ENCODE measurements around the gene AFMID. TPM values are rescaled to one million over a fixed set of nuclear protein-coding genes. Genes with fewer than 3 reads are reported as not detected.
"Not testable (repeated sequence)": the region's sequence is repeated elsewhere in the genome, so short reads cannot be mapped to it uniquely, and the experiment has no call there.

Gene AFMID
- total RNA-seq, 2 donors from 2014 or later, result 18.8 to 44.0 TPM

DNA sequence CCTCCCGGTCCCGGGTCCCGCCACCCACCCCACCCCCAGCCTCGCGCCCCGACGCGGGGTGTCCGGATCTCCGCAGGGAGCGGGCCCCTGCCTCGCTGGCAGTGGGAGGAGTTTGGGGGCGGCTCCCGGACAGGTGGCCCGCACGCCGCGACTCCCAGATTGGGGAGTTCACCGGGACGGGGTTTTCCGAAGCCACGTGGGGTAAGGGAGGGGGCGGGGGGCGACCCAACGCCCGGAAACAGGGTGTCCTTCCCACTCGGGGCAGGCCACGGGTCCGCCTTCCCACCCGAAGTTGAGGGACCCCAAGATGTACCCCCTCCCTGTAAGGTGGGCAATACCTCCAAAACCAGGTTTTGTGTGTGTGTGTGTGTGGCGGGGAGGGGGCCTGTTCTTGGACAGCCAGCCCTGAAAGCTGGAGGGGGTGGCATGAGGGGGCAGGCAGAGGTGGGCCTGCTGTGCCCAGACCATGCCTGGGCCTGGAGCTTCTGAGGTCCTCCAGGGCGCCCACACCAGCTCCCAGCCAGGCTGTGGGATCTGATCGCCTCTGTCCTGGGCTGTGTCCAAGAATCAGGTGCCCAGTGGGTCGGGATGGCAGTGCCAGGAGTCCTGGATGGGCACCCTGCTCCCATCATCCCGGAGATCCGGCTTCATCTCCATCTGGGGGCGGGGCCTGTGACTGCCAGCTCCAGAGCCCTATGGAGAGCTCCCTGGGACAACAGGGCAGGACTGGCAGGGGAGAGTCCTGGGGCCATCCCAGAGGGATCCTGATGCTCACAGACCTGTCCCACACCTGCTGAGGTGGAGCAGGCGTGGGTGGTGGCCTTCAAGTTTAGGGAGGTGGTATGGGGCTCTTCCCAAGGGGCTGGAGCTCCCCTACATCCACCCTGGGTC, 18.0 kb upstream of the AFMID start:
- peak overlapping the region; percentile 82 for H3K4me3 ChIP-seq
- no peaks in the 10 kb centered on the region for H3K36me3 ChIP-seq
- ATAC-seq (ENCODE audit: insufficient number of reproducible peaks, low FRiP score, low read depth) (no peak), DNase-seq (ENCODE audit: low spot score) (no peak)
- TF ChIP-seq, protein P1, sequence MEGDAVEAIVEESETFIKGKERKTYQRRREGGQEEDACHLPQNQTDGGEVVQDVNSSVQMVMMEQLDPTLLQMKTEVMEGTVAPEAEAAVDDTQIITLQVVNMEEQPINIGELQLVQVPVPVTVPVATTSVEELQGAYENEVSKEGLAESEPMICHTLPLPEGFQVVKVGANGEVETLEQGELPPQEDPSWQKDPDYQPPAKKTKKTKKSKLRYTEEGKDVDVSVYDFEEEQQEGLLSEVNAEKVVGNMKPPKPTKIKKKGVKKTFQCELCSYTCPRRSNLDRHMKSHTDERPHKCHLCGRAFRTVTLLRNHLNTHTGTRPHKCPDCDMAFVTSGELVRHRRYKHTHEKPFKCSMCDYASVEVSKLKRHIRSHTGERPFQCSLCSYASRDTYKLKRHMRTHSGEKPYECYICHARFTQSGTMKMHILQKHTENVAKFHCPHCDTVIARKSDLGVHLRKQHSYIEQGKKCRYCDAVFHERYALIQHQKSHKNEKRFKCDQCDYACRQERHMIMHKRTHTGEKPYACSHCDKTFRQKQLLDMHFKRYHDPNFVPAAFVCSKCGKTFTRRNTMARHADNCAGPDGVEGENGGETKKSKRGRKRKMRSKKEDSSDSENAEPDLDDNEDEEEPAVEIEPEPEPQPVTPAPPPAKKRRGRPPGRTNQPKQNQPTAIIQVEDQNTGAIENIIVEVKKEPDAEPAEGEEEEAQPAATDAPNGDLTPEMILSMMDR (IDR thresholded peaks at IDR 0.05), result no peak
- H3K4me1 ChIP-seq (ENCODE audit: control insufficient read depth in 1 of 2, low read depth in 2 of 2), result peaks cover 18 to 50% of the 10 kb centered on the region in 2 donors
- H3K9me3 ChIP-seq, result no peaks in the 10 kb centered on the region
- H3K27ac ChIP-seq, result peak overlapping the region; percentile 85 to 89
- H3K27me3 ChIP-seq (replicated peaks; ENCODE audit: insufficient read depth), result no peaks in the 10 kb centered on the region

DNA sequence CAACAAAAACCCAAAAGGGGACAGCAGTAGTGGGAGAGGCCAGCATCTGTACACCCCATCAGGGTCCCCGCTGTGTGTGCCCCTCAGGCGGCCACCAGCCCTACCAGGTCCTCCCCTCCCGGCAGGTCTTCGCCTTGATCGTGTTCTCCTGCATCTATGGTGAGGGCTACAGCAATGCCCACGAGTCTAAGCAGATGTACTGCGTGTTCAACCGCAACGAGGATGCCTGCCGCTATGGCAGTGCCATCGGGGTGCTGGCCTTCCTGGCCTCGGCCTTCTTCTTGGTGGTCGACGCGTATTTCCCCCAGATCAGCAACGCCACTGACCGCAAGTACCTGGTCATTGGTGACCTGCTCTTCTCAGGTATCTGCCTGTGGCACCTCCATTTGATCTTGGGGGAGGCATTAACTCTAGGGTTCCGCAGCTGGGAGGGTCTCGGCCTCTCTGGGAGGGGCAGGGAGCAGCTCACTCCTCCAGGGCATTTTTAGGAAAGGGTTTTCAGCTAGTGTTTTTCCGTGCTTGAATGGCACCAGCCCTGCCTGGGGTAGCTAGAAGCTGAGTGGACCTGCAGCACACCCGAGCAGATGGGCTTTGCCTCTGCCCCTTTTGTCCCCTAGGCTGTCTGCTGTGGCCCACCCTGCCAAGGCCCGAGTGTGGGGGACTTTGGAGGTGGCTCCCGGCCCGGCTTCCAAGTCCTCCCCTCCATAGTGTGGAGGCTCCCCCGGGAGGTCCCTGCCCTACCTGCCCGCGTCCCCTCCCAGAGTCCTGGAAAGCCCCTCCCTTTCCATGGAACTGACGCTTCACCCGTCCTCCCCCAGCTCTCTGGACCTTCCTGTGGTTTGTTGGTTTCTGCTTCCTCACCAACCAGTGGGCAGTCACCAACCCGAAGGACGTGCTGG, 16.2 kb upstream of the AFMID start:
- Histone ChIP-seq H3K4me3 (no peak overlapping the region), H3K27me3 (replicated peaks; ENCODE audit: insufficient read depth) (no peaks in the 10 kb centered on the region), H3K36me3 (no peaks in the 10 kb centered on the region), H3K4me1 (ENCODE audit: control insufficient read depth in 1 of 2, low read depth in 2 of 2) (peaks cover 34 to 68% of the 10 kb centered on the region in 2 donors), H3K9me3 (no peaks in the 10 kb centered on the region), H3K27ac (no peak overlapping the region)
- ATAC-seq (ENCODE audit: insufficient number of reproducible peaks, low FRiP score, low read depth), result no peak
- no peak for DNase-seq (ENCODE audit: low spot score)
- TF ChIP-seq, protein P1 (IDR thresholded peaks at IDR 0.05), result no peak

DNA sequence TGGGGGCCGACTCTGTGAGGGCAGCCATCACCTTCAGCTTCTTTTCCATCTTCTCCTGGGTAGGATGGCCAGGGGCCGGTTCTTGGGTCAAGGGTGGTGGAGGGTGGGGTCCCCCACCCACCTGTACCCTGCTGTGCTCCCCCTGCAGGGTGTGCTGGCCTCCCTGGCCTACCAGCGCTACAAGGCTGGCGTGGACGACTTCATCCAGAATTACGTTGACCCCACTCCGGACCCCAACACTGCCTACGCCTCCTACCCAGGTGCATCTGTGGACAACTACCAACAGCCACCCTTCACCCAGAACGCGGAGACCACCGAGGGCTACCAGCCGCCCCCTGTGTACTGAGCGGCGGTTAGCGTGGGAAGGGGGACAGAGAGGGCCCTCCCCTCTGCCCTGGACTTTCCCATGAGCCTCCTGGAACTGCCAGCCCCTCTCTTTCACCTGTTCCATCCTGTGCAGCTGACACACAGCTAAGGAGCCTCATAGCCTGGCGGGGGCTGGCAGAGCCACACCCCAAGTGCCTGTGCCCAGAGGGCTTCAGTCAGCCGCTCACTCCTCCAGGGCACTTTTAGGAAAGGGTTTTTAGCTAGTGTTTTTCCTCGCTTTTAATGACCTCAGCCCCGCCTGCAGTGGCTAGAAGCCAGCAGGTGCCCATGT, 15.4 kb upstream of the AFMID start:
- ATAC-seq (ENCODE audit: insufficient number of reproducible peaks, low FRiP score, low read depth); DNase-seq (ENCODE audit: low spot score); H3K4me3 ChIP-seq; H3K9me3 ChIP-seq; H3K27me3 ChIP-seq (replicated peaks; ENCODE audit: insufficient read depth); H3K36me3 ChIP-seq: not testable (repeated sequence)
- Histone ChIP-seq H3K4me1 (ENCODE audit: control insufficient read depth in 1 of 2, low read depth in 2 of 2) (peaks cover 34 to 76% of the 10 kb centered on the region in 2 donors), H3K27ac (peak overlapping the region; percentile 67 to 85)

DNA sequence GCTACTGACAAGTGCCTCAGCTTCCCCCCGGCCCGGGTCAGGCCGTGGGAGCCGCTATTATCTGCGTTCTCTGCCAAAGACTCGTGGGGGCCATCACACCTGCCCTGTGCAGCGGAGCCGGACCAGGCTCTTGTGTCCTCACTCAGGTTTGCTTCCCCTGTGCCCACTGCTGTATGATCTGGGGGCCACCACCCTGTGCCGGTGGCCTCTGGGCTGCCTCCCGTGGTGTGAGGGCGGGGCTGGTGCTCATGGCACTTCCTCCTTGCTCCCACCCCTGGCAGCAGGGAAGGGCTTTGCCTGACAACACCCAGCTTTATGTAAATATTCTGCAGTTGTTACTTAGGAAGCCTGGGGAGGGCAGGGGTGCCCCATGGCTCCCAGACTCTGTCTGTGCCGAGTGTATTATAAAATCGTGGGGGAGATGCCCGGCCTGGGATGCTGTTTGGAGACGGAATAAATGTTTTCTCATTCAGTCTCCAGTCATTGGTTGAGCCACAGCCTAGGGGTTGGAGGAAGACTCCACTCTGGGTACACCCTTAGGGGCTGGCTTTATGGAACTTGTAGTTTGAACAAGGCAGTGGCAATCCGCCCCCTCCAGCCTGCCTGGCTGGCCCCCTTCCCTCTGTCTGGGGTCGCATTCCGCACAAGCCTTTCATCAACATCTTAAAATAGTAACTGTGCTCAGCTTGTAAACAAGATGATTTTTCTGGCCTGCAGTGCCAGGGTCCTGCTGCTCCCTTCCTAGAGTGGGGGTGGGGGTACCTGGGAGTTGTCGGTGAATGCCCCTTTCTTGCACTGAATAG, 14.7 kb upstream of the AFMID start:
- TF ChIP-seq, protein P1 (IDR thresholded peaks at IDR 0.05), result no peak
- no peak for ATAC-seq (ENCODE audit: insufficient number of reproducible peaks, low FRiP score, low read depth)
- no peak overlapping the region for H3K4me3 ChIP-seq

More for the DNA sequence above, 14.7 kb upstream of the AFMID start:
- Histone ChIP-seq H3K4me1 (ENCODE audit: control insufficient read depth in 1 of 2, low read depth in 2 of 2) (peaks cover 34 to 81% of the 10 kb centered on the region in 2 donors), H3K27me3 (replicated peaks; ENCODE audit: insufficient read depth) (no peaks in the 10 kb centered on the region), H3K9me3 (no peaks in the 10 kb centered on the region), H3K27ac (peak overlapping the region; percentile 67 to 85), H3K36me3 (no peaks in the 10 kb centered on the region)
- no peak for DNase-seq (ENCODE audit: low spot score)
